HepG2 (cell line): Measurements from ENCODE around the gene TRAPPC4. TPM values are rescaled to one million over a fixed set of nuclear protein-coding genes. Genes with fewer than 3 reads are reported as not detected.

Experiments
- AGO2 ChIP-seq: fragments of 200-400 bp; formaldehyde crosslinking; optimal IDR thresholded peaks from 2 replicates; pipeline ENCODE3; 2017; ENCODE audit warnings: mild to moderate bottlenecking, low read depth, low read length, moderate library complexity
- BATF2 ChIP-seq: sonication (generic); formaldehyde crosslinking; IDR thresholded peaks from 2 replicates; pipeline ENCODE4 v1.8.0; 2022; ENCODE audit warnings: mild to moderate bottlenecking, missing genetic modification reagents, moderate library complexity
- EEA1 ChIP-seq: sonication (generic); formaldehyde crosslinking; IDR thresholded peaks from 2 replicates; pipeline ENCODE4 v1.5.1; 2020; ENCODE audit warnings: mild to moderate bottlenecking, missing genetic modification reagents, borderline replicate concordance
- POLR2AphosphoS5 ChIP-seq: IDR thresholded peaks from 2 replicates; pipeline ENCODE4 v1.6.1; 2012; ENCODE audit warnings: low read depth, low read length
- TEF ChIP-seq: sonication (generic); formaldehyde crosslinking; IDR thresholded peaks from 2 replicates; pipeline ENCODE4 v1.5.0; 2020; ENCODE audit warnings: missing genetic modification reagents
- ZBTB33 ChIP-seq: sonication (generic); formaldehyde crosslinking; IDR thresholded peaks from 2 replicates; pipeline ENCODE4 v1.4.0; 2020; ENCODE audit warnings: missing genetic modification reagents
- ZNF260 ChIP-seq: sonication (generic); formaldehyde crosslinking; IDR thresholded peaks from 2 replicates; pipeline ENCODE4 v1.4.0; 2020; ENCODE audit warnings: missing genetic modification reagents, low read depth, mild to moderate bottlenecking, borderline replicate concordance
- ZNF580 ChIP-seq: IDR thresholded peaks from 2 replicates; pipeline ENCODE4 v1.6.1; 2016; ENCODE audit warnings: low read depth, borderline replicate concordance
- ZNF772 ChIP-seq: sonication (generic); formaldehyde crosslinking; IDR thresholded peaks from 2 replicates; pipeline ENCODE4 v1.5.0; 2020; ENCODE audit warnings: mild to moderate bottlenecking, missing genetic modification reagents
- ZNF784 ChIP-seq: sonication (generic); formaldehyde crosslinking; IDR thresholded peaks from 2 replicates; pipeline ENCODE4 v1.5.1; 2020; ENCODE audit warnings: missing genetic modification reagents, mild to moderate bottlenecking, borderline replicate concordance
- polyA plus RNA-seq, 8 experiments: library from polyadenylated mRNA; depleted of rRNA in 3 of 8; stranded (reverse) in 7 of 8; unstranded in 1 of 8; fragments of >200 nt; fragmentation: Illumina TruSeq in 4 of 8; extraction: Trizol in 4 of 8; gene quantifications; 2 replicates each; pipeline versions ENCODE4 v1.2.1 to v1.2.3, GENCODE V29; 2011 to 2016; ENCODE audit warnings: low read depth in 4 of 8, missing spikeins in 1 of 8, mixed read lengths in 1 of 8; ENCODE audit not compliant: insufficient read depth in 1 of 8
- total RNA-seq, 5 experiments: library from RNA; depleted of rRNA; stranded (reverse); fragments of >200 nt; fragmentation: Illumina TruSeq; extraction: Trizol; gene quantifications; 2 replicates each; pipeline ENCODE4 v1.2.3, GENCODE V29; 2016; ENCODE audit warnings: low read depth in 1 of 5

TRAPPC4 gene
- total and polyA plus RNA-seq, 2 of the 13 experiments (the other 11 are each of a cell fraction or from before 2014, with no cell fraction given), result 97.4 to 140 TPM

- TF ChIP-seq EEA1 (no peak), BATF2 (no peak), TEF (CRISPR knock-in tag) (no peak), ZNF784 (no peak), ZNF772 (CRISPR knock-in tag) (0 out of 2 replicates have a peak, but pooled peaks have one; percentile 16), ZBTB33 (CRISPR knock-in tag) (no peak), POLR2AphosphoS5 (no peak), AGO2 (no peak), ZNF580 (CRISPR knock-in tag) (no peak), ZNF260 (CRISPR knock-in tag) (no peak)
These were observed 7.0 kb downstream of the TRAPPC4 start (continued) for GRCh38 chr11:119025541-119025940.
